Peyer's patch (tissue), 4 donors: Measurements from ENCODE around the gene COL20A1.

Experiments used
- CTCF ChIP-seq, 6 experiments: fragments of 450-650 bp in 4 of 6; fragments of 200-600 bp in 2 of 6; sonication (generic) in 1 of 6; IDR thresholded peaks; one replicate each; pipeline ENCODE4 v1.5.1; 2017 to 2019; ENCODE audit warnings: antibody characterized with exemption in 6 of 6, mild to moderate bottlenecking in 3 of 6, moderate library complexity in 1 of 6
- POLR2A ChIP-seq, 2 donors: fragments of 450-650 bp; IDR thresholded peaks; one replicate each; pipeline ENCODE4 v1.5.1; 2017; ENCODE audit warnings: antibody characterized with exemption in 2 of 2, mild to moderate bottlenecking in 2 of 2, moderate library complexity in 2 of 2

- TF ChIP-seq CTCF (IDR thresholded peaks at IDR 0.05): no peak
- TF ChIP-seq POLR2A (IDR thresholded peaks at IDR 0.05): no peak
These were observed 46.3 kb upstream of the COL20A1 start for GRCh38 chr20:63246490-63247288.
